ENCODE results near the gene RPS19.
"Not testable (repeated sequence)": the region's sequence is repeated elsewhere in the genome, so short reads cannot be mapped to it uniquely, and the experiment has no call there.

The RPS19 gene

GRCh38 chr19:41860419-41861115 is 512 bp downstream of the RPS19 start:
- peak; percentile 38 for DNase-seq (ENCODE audit: low spot score)

GRCh38 chr19:41861116-41861768 is 1.2 kb downstream of the RPS19 start:
- no peak for DNase-seq (ENCODE audit: low spot score)

- DNase-seq (ENCODE audit: low spot score): no peak
These were observed 1.8 kb downstream of the RPS19 start for GRCh38 chr19:41861846-41862245.

GRCh38 chr19:41862445-41862986 is 2.5 kb downstream of the RPS19 start:
- DNase-seq (ENCODE audit: low spot score): no peak

GRCh38 chr19:41863209-41863931 is 3.3 kb downstream of the RPS19 start:
- DNase-seq (ENCODE audit: low spot score): no peak

- no peak for DNase-seq (ENCODE audit: low spot score)
These were observed 4.3 kb downstream of the RPS19 start for GRCh38 chr19:41864374-41864773.

GRCh38 chr19:41866284-41866683 is 6.2 kb downstream of the RPS19 start:
- DNase-seq (ENCODE audit: low spot score): no peak

GRCh38 chr19:41868120-41868988 is 8.3 kb downstream of the RPS19 start:
- no peak for DNase-seq (ENCODE audit: low spot score)

- no peak for DNase-seq (ENCODE audit: low spot score)
These were observed 8.9 kb downstream of the RPS19 start for GRCh38 chr19:41868989-41869300.

- no peak for DNase-seq (ENCODE audit: low spot score)
These were observed 9.4 kb downstream of the RPS19 start for GRCh38 chr19:41869374-41869955.

GRCh38 chr19:41870401-41870873 is 10.4 kb downstream of the RPS19 start:
- peak; percentile 24 for DNase-seq (ENCODE audit: low spot score)

GRCh38 chr19:41871573-41872383 is 11.7 kb downstream of the RPS19 start:
- DNase-seq (ENCODE audit: low spot score): no peak

GRCh38 chr19:41872384-41872774 is 12.3 kb downstream of the RPS19 start:
- no peak for DNase-seq (ENCODE audit: low spot score)

GRCh38 chr19:41872775-41873647 is 13.0 kb downstream of the RPS19 start:
- DNase-seq (ENCODE audit: low spot score): peak; percentile 59

GRCh38 chr19:41875973-41876372 is 15.9 kb downstream of the RPS19 start:
- DNase-seq (ENCODE audit: low spot score): not testable (repeated sequence)

GRCh38 chr19:41876847-41877832 is 17.1 kb downstream of the RPS19 start, which contains the start of gene CD79A:
CD79A (plus strand) TSS chr19:41877279; CDS start chr19:41877305, 26 bp downstream.
- no peak for DNase-seq (ENCODE audit: low spot score)

GRCh38 chr19:41877916-41878905 is 18.2 kb downstream of the RPS19 start:
- DNase-seq (ENCODE audit: low spot score): no peak
